Right ventricle myocardium inferior (tissue), 1 donor: Measurements from ENCODE around the gene PET117. TPM values are rescaled to one million over a fixed set of nuclear protein-coding genes. Genes with fewer than 3 reads are reported as not detected.
A peak's percentile ranks its signal among the peaks of the same experiment; 100 is the strongest.
"Not testable (repeated sequence)": the region's sequence is repeated elsewhere in the genome, so short reads cannot be mapped to it uniquely, and the experiment has no call there.

ENCODE experiments used
- ATAC-seq: fragments of 200-7000 bp; cut with Tn5 transposase; one replicate; pipeline ENCODE4 v1.9.1; 2020; ENCODE audit warnings: mild to moderate bottlenecking, moderate library complexity
- DNase-seq: peaks from one replicate; pipeline ENCODE4 v3.0.0; 2021; ENCODE audit errors: missing footprints
- intact Hi-C: fragments of 100-400 bp; cut with DNase I; formaldehyde crosslinking; loops from one replicate; pipeline ENCODE4 v1.11.0; 2022
- long read RNA-seq: library from polyadenylated mRNA; unstranded; transcript quantifications from one replicate; pipeline ENCODE4 v2.0.0, GENCODE V29; 2021
- total RNA-seq: library from RNA; stranded (reverse); fragmentation: NEBNext Ultra II Directional; extraction: Animal tissue kit (Norgen Biotek cat#: 25700); gene quantifications from one replicate; pipeline ENCODE4 v1.2.1, GENCODE V29; 2021
- donor health status: DM: no; HTN: yes; CAD: no; lungs with severe emphysema.

The PET117 gene
- total RNA-seq, result 13.3 TPM
- long read RNA-seq, partial matches to known transcripts, result 0 of 4 reads
- long read RNA-seq, other reads (novel, unspliced or antisense), result 0 of 4 reads

- intact Hi-C loops, result loop anchor here (5.0 to 10.0 kb wide), 2 partner anchors 150 to 633 kb away; partner anchors contain the start of gene ZNF133
- DNase-seq, result peak; percentile 93
- peak; percentile 100 for ATAC-seq
These were observed at the start of gene PET117, which contains the start of gene KAT14 for GRCh38 chr20:18137412-18138265. TSS of gene PET117 (plus strand) at chr20:18137863. CDS start at chr20:18137956, 93 bp downstream. TSS of gene KAT14 (plus strand) at chr20:18137863. CDS start at chr20:18142661, 4,798 bp downstream.

DNA sequence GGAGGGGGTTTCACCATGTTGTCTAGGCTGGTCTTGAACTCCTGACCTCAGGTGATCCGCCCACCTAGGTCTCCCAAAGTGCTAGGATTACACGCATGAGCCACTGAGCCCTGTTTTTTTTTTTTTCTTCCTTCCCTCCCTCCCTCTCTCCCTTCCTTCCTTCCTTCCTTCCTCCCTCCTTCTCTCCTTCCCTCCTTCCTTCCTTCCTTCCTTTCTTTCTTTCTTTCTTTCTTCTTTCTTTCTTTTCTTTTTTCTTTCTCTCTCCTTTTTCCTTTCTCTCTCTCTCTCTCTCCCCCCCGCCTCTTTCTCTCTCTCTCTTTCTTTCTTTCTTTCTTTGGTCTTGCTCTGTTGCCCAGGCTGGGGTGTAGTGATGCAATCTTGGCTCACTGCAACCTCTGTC, 49.4 kb upstream of the PET117 start:
- intact Hi-C loops, DNase-seq, ATAC-seq: not testable (repeated sequence)

DNA sequence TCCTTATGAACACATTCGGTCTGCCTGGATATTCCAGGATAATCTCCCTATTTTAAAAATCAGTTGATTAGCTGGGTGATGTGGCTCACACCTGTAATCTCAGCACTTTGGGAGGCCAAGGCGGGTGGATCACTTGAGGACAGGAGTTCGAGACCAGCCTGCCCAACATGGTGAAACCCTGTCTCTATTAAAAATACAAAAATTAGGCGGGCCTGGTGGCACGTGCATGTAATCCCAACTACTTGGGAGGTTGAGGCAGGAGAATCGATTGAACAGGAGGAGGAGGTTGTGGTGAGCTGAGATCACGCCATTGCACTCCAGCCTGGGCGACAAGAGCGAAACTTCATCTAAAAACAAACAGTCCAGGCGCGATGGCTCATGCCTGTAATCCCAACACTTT, 48.8 kb upstream of the PET117 start:
- DNase-seq, ATAC-seq, intact Hi-C loops: not testable (repeated sequence)

DNA sequence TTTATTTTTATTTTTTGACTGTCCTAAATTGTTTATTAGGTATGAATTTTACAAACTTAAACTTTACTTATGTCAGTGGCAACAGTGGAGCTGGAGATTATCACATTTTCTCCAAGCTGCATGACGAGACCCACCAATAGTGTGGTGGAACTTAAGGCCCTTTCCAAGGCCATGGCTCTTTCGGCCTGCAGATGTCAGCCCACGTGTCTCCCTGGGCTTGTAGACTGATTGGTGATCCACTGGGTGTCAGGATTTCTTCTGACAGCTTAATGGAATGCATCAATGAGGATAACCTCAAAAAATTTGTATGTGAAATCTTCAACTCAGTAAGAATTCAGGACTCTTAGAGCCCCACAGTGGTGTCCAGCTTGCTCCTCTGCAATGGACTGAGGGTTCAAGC, 47.6 kb upstream of the PET117 start:
- ATAC-seq (no peak), DNase-seq (no peak)
- intact Hi-C loops, result no loop called here

DNA sequence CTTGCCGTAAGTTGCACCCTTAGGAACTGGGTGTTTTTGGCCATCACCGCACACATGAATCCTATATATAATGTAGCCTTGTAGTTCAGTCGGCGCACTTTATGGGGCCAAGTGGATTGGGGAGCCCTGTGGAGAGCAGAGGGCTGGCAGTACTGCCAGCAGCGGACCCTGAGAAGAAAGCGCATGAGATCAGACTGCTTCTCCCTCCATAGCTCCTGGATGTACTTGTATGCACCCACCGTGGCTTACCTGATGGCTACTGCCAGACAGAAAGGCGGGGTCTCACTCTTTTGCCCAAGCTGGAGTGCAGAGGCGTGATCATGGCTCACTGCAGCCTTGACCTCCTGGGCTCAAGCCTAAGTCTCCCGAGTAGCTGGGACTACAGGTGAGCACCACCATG, 47.2 kb upstream of the PET117 start:
- intact Hi-C loops, result no loop called here
- no peak for ATAC-seq

GRCh38 chr20:18091623-18092022, 46.0 kb upstream of the PET117 start:
- no peak for ATAC-seq

More for the DNA sequence above, 47.2 kb upstream of the PET117 start:
- DNase-seq, result no peak

GRCh38 chr20:18092890-18093289, 44.8 kb upstream of the PET117 start:
- intact Hi-C loops, result no loop called here
- ATAC-seq (no peak), DNase-seq (no peak)

More at GRCh38 chr20:18091623-18092022, 46.0 kb upstream of the PET117 start:
- DNase-seq, result no peak
- intact Hi-C loops, result no loop called here

- DNase-seq (no peak), ATAC-seq (no peak)
- intact Hi-C loops, result no loop called here
These were observed 44.3 kb upstream of the PET117 start for GRCh38 chr20:18093388-18093787.

DNA sequence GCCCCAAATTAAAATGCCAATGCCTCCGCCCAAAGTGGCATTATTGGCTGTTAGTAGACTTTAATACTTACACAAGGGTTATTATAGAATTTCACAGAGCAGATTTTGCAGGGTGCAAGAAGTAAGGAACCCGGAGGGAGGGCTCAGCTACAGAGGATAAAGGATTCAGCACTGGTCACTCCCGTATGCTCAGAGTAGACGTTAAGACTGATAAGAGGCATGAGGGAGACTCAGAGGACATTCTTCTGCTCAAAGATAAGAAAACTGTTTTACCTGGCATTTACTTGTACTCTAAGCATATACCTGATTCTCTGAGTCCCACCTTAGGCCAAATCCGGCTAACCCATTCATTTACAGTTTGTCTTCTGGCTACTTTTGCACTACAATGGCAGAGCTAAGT, 43.5 kb upstream of the PET117 start:
- no peak for DNase-seq
- intact Hi-C loops, result no loop called here
- ATAC-seq, result no peak

DNA sequence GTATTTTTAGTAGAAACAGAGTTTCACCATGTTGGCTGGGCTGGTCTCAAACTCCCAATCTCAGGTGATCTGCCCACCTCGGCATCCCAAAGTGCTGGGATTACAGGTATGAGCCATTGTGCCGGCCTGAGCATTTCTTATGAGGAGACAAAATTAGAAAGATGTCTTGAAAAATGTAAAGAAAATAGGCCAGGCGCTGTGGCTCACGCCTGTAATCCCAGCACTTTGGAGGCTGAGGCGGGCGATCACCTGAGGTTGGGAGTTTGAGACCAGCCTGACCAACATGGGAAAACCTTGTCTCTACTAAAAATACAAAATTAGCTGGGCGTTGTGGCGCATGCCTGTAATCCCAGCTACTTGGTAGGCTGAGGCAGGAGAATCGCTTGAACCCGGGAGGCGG, 37.1 kb upstream of the PET117 start:
- intact Hi-C loops, ATAC-seq: not testable (repeated sequence)

GRCh38 chr20:18101125-18101810, 36.4 kb upstream of the PET117 start:
- ATAC-seq, result no peak
- no peak for DNase-seq

More for the DNA sequence above, 37.1 kb upstream of the PET117 start:
- not testable (repeated sequence) for DNase-seq

GRCh38 chr20:18103497-18103896, 34.2 kb upstream of the PET117 start:
- DNase-seq (no peak), ATAC-seq (no peak)
- intact Hi-C loops, result no loop called here

More at GRCh38 chr20:18101125-18101810, 36.4 kb upstream of the PET117 start:
- intact Hi-C loops, result no loop called here

DNA sequence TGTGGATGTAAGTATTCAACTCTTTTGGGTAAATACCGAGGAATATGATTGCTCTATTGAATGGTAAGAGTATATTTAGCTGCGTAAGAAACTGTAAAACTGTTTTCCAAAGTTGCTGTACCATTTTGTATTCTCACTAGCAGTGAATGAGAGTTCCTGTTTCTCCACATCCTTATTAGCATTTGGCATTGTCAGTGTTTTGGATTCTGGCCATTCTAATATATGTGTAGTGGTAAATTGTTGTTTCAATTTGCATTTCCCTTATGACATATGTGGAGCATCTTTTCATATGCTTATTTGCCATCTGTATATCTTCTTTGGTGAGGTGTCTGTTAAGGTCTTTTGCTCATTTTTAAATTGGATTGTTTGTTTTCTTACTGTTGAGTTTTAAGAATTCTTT, 29.3 kb upstream of the PET117 start:
- no peak for ATAC-seq
- intact Hi-C loops, result no loop called here

DNA sequence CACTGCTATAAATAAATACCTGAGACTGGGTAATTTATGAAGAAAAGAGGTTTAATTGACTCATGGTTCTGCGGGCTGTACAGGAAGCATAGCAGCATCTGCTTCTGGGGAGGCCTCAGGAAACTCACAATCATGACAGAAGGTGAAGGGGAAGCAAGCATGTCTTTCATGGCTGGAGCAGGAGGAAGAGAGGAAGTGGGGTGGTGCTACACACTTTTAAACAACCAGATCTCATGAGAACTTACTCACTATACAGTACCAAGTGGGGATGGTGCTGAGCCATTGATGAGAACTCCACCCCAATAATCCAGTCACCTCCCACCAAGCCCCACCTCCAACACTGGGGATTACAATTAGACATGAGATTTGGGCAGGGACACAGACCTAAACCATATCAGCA, 9.1 kb upstream of the PET117 start:
- DNase-seq, ATAC-seq, intact Hi-C loops: not testable (repeated sequence)

More for the DNA sequence above, 29.3 kb upstream of the PET117 start:
- no peak for DNase-seq

GRCh38 chr20:18132663-18133062, 5.0 kb upstream of the PET117 start:
- DNase-seq (no peak), ATAC-seq (no peak)
- intact Hi-C loops, result loop anchor here (10.0 kb wide), 1 partner anchor 628 kb away; no protein-coding TSS in a partner anchor

DNA sequence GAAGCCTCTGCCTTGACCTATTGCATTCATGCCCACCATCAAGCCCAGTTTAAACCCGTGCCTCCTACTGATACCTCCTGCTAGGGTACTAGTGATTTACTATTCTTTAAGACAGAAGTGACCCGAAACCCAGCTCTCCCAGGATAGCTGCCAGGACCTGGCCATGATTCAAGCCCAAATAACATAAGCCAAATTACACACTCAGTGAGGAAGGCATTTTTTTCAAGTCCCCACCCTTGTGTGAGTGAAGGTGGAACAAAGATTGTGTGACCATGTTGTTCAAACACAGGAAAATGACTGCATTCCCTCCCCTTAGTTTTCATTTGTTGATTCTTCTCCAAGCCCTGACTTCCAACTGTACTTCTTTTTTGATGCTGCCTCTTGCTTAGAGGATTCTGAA, 3.7 kb upstream of the PET117 start:
- ATAC-seq (no peak), DNase-seq (no peak)
- intact Hi-C loops, result loop anchor here (10.0 kb wide), 1 partner anchor 629 kb away; no protein-coding TSS in a partner anchor

- ATAC-seq, result peak; percentile 42
- intact Hi-C loops, result loop anchor here (5.0 to 10.0 kb wide), 2 partner anchors 149 to 633 kb away; partner anchors contain the start of gene ZNF133
- DNase-seq, result no peak
These were observed 561 bp downstream of the PET117 start for GRCh38 chr20:18138266-18138582.

DNA sequence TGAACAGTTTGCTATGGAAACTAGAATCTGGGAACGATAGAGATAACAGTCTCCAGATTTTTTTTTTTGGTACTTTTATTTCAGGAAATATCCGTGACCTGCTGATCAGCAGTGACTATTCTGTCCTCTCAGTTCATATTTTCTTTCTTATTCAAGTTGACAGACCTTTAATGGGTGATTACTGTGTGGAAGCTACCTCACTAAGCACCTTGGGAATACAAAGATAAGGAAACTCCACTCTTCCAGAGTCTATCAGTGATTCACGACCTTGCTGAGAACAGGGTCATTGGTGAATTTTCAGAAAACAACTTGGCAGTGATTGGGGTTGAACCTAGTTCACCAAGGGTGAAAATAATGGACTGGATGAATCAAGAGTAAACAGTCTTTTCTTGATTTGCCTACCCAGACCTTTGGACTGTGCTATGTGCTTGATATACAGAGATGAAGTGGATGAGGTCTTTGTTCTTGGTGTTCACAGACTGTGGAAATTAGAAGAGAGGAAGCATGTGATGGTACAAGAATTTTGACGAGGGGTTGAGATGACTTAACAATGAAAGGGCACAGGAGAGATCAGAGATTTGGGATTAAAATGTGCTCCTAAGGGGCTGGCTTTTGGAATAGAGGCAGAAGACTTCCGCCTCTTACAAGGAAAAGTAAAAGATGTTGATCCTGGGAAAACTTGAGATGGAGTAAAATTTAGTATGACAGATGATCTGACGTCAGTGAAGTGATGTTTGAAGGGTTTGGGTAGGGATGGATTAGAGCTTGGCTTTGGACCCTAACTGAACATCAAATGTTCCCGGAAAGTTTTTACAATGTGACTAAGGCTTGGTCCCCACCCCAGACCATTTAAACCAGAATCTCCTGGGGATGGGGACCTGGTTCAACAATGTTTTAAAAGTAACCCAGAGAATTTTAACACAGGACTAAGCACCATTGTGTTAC, 1.2 kb downstream of the PET117 start:
- intact Hi-C loops, result loop anchor here (5.0 to 10.0 kb wide), 2 partner anchors 148 to 634 kb away; partner anchors contain the start of gene ZNF133
- ATAC-seq (no peak), DNase-seq (no peak)
